Mesenchymal stem cell (in vitro differentiated cells and primary cell): ENCODE data around the gene TALDO1.

Experiments used
- DNase-seq: peaks from one replicate; pipeline ENCODE4 v3.0.0-alpha.2; 2013
- H2AFZ ChIP-seq: one replicate; pipeline ENCODE4 v1.6.1; 2013; ENCODE audit warnings: low read depth, mild to moderate bottlenecking, control low read depth, inconsistent platforms, low read length, moderate library complexity
- H2AK5ac ChIP-seq: 2 replicates; pipeline ENCODE4 v1.6.1; 2013; ENCODE audit warnings: low read length, moderate library complexity, mild to moderate bottlenecking, inconsistent platforms; ENCODE audit not compliant: severe bottlenecking
- H2BK120ac ChIP-seq: one replicate; pipeline ENCODE4 v1.6.1; 2013; ENCODE audit warnings: low read depth, mild to moderate bottlenecking, inconsistent platforms, low read length, moderate library complexity
- H2BK12ac ChIP-seq, 2 experiments: one replicate each; pipeline ENCODE4 v1.6.1; 2013; ENCODE audit warnings: inconsistent platforms in 2 of 2, low read length in 2 of 2, mild to moderate bottlenecking in 2 of 2, moderate library complexity in 2 of 2, control low read depth in 1 of 2
- H2BK15ac ChIP-seq: one replicate; pipeline ENCODE4 v1.6.1; 2013; ENCODE audit warnings: mild to moderate bottlenecking, low read depth, inconsistent platforms; ENCODE audit not compliant: poor library complexity, severe bottlenecking
- H2BK5ac ChIP-seq: 2 replicates; pipeline ENCODE4 v1.6.1; 2013; ENCODE audit warnings: low read depth, mild to moderate bottlenecking, low read length, control low read depth, inconsistent platforms; ENCODE audit not compliant: poor library complexity, severe bottlenecking
- H3K14ac ChIP-seq, 2 experiments: one replicate each; pipeline ENCODE4 v1.6.1; 2013; ENCODE audit warnings: inconsistent platforms in 2 of 2, low read length in 2 of 2, control low read depth in 1 of 2, mild to moderate bottlenecking in 1 of 2, moderate library complexity in 1 of 2
- H3K18ac ChIP-seq, 2 experiments: one replicate each; pipeline ENCODE4 v1.6.1; 2013; ENCODE audit warnings: inconsistent platforms in 2 of 2, low read length in 2 of 2, control low read depth in 1 of 2, low read depth in 1 of 2, mild to moderate bottlenecking in 1 of 2
- H3K23ac ChIP-seq, 2 experiments: one replicate each; pipeline ENCODE4 v1.6.1; 2013; ENCODE audit warnings: inconsistent platforms in 2 of 2, low read length in 2 of 2, mild to moderate bottlenecking in 2 of 2, moderate library complexity in 2 of 2, control low read depth in 1 of 2
- H3K27ac ChIP-seq: 2 replicates; pipeline ENCODE4 v1.5.1; 2013; ENCODE audit warnings: mild to moderate bottlenecking, moderate library complexity, low read length, control low read depth, inconsistent platforms; ENCODE audit not compliant: poor library complexity, severe bottlenecking
- H3K27me3 ChIP-seq, 2 experiments: 2 replicates each; pipeline versions ENCODE4 v1.6.1 to v1.7.0; 2013; ENCODE audit warnings: low read length in 2 of 2, mild to moderate bottlenecking in 2 of 2, moderate library complexity in 2 of 2, control low read depth in 1 of 2, inconsistent platforms in 1 of 2; ENCODE audit not compliant: control insufficient read depth in 1 of 2, insufficient read depth in 1 of 2
- H3K36me3 ChIP-seq, 2 experiments: 2 replicates each; pipeline versions ENCODE4 v1.6.1 to v1.7.0; 2013; ENCODE audit warnings: low read length in 2 of 2, control low read depth in 1 of 2, inconsistent platforms in 1 of 2, low read depth in 1 of 2, mild to moderate bottlenecking in 1 of 2; ENCODE audit not compliant: insufficient read depth in 2 of 2, control insufficient read depth in 1 of 2
- H3K4ac ChIP-seq, 2 experiments: one replicate each; pipeline ENCODE4 v1.6.1; 2013; ENCODE audit warnings: inconsistent platforms in 2 of 2, low read length in 2 of 2, mild to moderate bottlenecking in 2 of 2, moderate library complexity in 2 of 2, control low read depth in 1 of 2, low read depth in 1 of 2
- H3K4me1 ChIP-seq: 2 replicates; pipeline ENCODE4 v1.6.1; 2013; ENCODE audit warnings: low read depth, low read length, control low read depth; ENCODE audit not compliant: control insufficient read depth, insufficient read depth
- H3K4me2 ChIP-seq: 2 replicates; pipeline ENCODE4 v1.6.1; 2013; ENCODE audit warnings: low read length, mild to moderate bottlenecking, inconsistent platforms; ENCODE audit not compliant: poor library complexity, severe bottlenecking
- H3K4me3 ChIP-seq, 2 experiments: 2 replicates each; pipeline versions ENCODE4 v1.5.1 to v1.7.0; 2013; ENCODE audit warnings: low read length in 2 of 2, mild to moderate bottlenecking in 2 of 2, control low read depth in 1 of 2, low read depth in 1 of 2; ENCODE audit not compliant: insufficient read depth in 1 of 2
- H3K79me1 ChIP-seq: replicated peaks from 2 replicates; pipeline ENCODE4 v1.6.1; 2013; ENCODE audit warnings: mild to moderate bottlenecking, control low read depth, low read length, inconsistent platforms; ENCODE audit not compliant: poor library complexity, severe bottlenecking
- H3K9ac ChIP-seq: 2 replicates; pipeline ENCODE4 v1.7.0; 2013; ENCODE audit warnings: mild to moderate bottlenecking, low read length, moderate library complexity
- H3K9me3 ChIP-seq: 2 replicates; pipeline ENCODE4 v1.7.0; 2013; ENCODE audit warnings: mild to moderate bottlenecking, low read length; ENCODE audit not compliant: control insufficient read depth
- H4K8ac ChIP-seq: one replicate; pipeline ENCODE4 v1.6.1; 2013; ENCODE audit warnings: inconsistent platforms, mild to moderate bottlenecking, low read length, moderate library complexity
- H4K91ac ChIP-seq: one replicate; pipeline ENCODE4 v1.6.1; 2013; ENCODE audit warnings: mild to moderate bottlenecking, low read length, inconsistent platforms
- WGBS: methylation state at CpG from one replicate; pipeline ENCODE4 v1.1.7; 2013; ENCODE audit warnings: mixed read lengths; 5-methylcytosine and 5-hydroxymethylcytosine counted together

Gene TALDO1

GRCh38 chr11:723120-723883 is 24.0 kb upstream of the TALDO1 start:
- no peak overlapping the region for H4K91ac ChIP-seq
- no peak overlapping the region for H2BK12ac ChIP-seq
- whole genome bisulfite sequencing: 79% methylated on average over 5 of the region's 8 CpGs
- H2AK5ac ChIP-seq: peak overlapping the region; percentile 4
- no peak overlapping the region for H2BK5ac ChIP-seq
- no peak overlapping the region for H2BK120ac ChIP-seq
- H2AFZ ChIP-seq: no peak overlapping the region
- H3K36me3 ChIP-seq: peaks cover 29 to 87% of the 10 kb centered on the region in 2 experiments
- no peaks in the 10 kb centered on the region for H3K9me3 ChIP-seq
- no peak overlapping the region for H4K8ac ChIP-seq
- H3K4ac ChIP-seq: no peak overlapping the region
- H3K27ac ChIP-seq: no peak overlapping the region
- H3K9ac ChIP-seq: no peak overlapping the region
- H2BK15ac ChIP-seq: no peak overlapping the region
- peak; percentile 64 for DNase-seq
- H3K27me3 ChIP-seq: no peaks in the 10 kb centered on the region
- H3K14ac ChIP-seq: no peak overlapping the region
- H3K79me1 ChIP-seq: peaks cover 24% of the 10 kb centered on the region
- no peak overlapping the region for H3K23ac ChIP-seq
- H3K18ac ChIP-seq: no peak overlapping the region
- H3K4me3 ChIP-seq: no peak overlapping the region
- H3K4me1 ChIP-seq: peaks cover 49% of the 10 kb centered on the region
- H3K4me2 ChIP-seq: no peak overlapping the region

- WGBS: 81% methylated on average over 19 of the region's 19 CpGs
- Histone ChIP-seq H3K4me1 (peaks cover 56% of the 10 kb centered on the region), H3K79me1 (peaks cover 24% of the 10 kb centered on the region)
Observed at GRCh38 chr11:724049-724777, 23.1 kb upstream of the TALDO1 start.

GRCh38 chr11:724778-725386 is 22.4 kb upstream of the TALDO1 start:
- Histone ChIP-seq H2AK5ac (peak overlapping the region; percentile 15), H3K4me2 (no peak overlapping the region), H4K91ac (no peak overlapping the region), H3K9me3 (no peaks in the 10 kb centered on the region), H3K27me3 (no peaks in the 10 kb centered on the region), H3K27ac (no peak overlapping the region), H3K18ac (no peak overlapping the region), H4K8ac (no peak overlapping the region), H3K9ac (no peak overlapping the region), H2AFZ (no peak overlapping the region), H2BK120ac (no peak overlapping the region), H3K36me3 (peaks cover 29 to 78% of the 10 kb centered on the region in 2 experiments), H2BK15ac (no peak overlapping the region), H3K23ac (no peak overlapping the region), H3K14ac (no peak overlapping the region), H3K79me1 (peaks cover 20% of the 10 kb centered on the region), H2BK12ac (no peak overlapping the region), H3K4ac (no peak overlapping the region), H2BK5ac (no peak overlapping the region), H3K4me1 (peaks cover 54% of the 10 kb centered on the region), H3K4me3 (no peak overlapping the region)
- WGBS: 76% methylated on average over 10 of the region's 18 CpGs
- DNase-seq: no peak

More at GRCh38 chr11:724049-724777, 23.1 kb upstream of the TALDO1 start:
- no peak overlapping the region for H2AFZ ChIP-seq
- no peaks in the 10 kb centered on the region for H3K9me3 ChIP-seq
- no peak overlapping the region for H2BK15ac ChIP-seq
- H2BK5ac ChIP-seq: no peak overlapping the region
- H4K91ac ChIP-seq: no peak overlapping the region
- H2AK5ac ChIP-seq: peak overlapping the region; percentile 16
- no peak overlapping the region for H2BK120ac ChIP-seq
- no peak overlapping the region for H3K27ac ChIP-seq
- H3K18ac ChIP-seq: no peak overlapping the region
- H3K23ac ChIP-seq: no peak overlapping the region
- no peak overlapping the region for H3K14ac ChIP-seq
- no peak for DNase-seq
- no peak overlapping the region for H3K4ac ChIP-seq
- H2BK12ac ChIP-seq: no peak overlapping the region
- no peak overlapping the region for H3K4me3 ChIP-seq
- no peaks in the 10 kb centered on the region for H3K27me3 ChIP-seq
- no peak overlapping the region for H3K9ac ChIP-seq
- H4K8ac ChIP-seq: no peak overlapping the region
- H3K4me2 ChIP-seq: no peak overlapping the region
- H3K36me3 ChIP-seq: peaks cover 29 to 85% of the 10 kb centered on the region in 2 experiments

DNA sequence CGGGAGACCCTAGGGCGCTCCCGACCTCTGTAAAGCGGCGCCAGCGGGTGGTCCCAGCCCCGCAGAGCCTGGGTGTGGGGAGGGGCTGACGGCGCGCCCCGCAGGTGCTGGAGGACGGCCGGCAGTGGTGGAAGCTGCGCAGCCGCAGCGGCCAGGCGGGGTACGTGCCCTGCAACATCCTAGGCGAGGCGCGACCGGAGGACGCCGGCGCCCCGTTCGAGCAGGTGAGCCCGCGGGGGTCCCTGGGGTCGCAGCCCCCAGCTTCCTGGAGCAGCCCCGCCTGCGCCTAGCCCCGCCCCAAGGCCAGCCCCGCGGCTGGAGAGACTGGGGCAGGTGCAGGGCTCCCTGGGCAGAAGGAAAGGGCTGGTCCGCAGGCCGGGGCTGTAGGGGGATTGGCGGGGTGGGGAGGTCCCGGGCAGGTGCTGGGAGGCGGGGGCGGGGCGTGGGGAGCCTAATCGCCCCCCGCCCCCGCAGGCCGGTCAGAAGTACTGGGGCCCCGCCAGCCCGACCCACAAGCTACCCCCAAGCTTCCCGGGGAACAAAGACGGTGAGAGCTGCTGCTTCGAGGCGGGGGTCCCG is 21.6 kb upstream of the TALDO1 start:
- no peak for DNase-seq
- Histone ChIP-seq H3K9me3 (no peaks in the 10 kb centered on the region), H3K27ac (no peak overlapping the region), H3K4me2 (no peak overlapping the region), H2BK15ac (peak overlapping the region; percentile 4), H4K8ac (no peak overlapping the region), H2AFZ (no peak overlapping the region), H3K36me3 (peaks cover 22 to 70% of the 10 kb centered on the region in 2 experiments), H3K14ac (no peak overlapping the region), H3K4me1 (peaks cover 48% of the 10 kb centered on the region), H2BK5ac (no peak overlapping the region), H4K91ac (no peak overlapping the region), H2AK5ac (no peak overlapping the region), H2BK120ac (no peak overlapping the region), H2BK12ac (no peak overlapping the region), H3K4me3 (no peak overlapping the region), H3K27me3 (no peaks in the 10 kb centered on the region), H3K4ac (no peak overlapping the region), H3K23ac (no peak overlapping the region), H3K9ac (no peak overlapping the region), H3K79me1 (peaks cover 15% of the 10 kb centered on the region), H3K18ac (no peak overlapping the region)
- WGBS: 6% methylated on average over 15 of the region's 53 CpGs
